DMS79 treated with DMSO at 0.1 percent for 48 hours (cell line): ENCODE data around the gene CA5B.
"Not testable (repeated sequence)": the region's sequence is repeated elsewhere in the genome, so short reads cannot be mapped to it uniquely, and the experiment has no call there.

Experiments used
- DNase-seq: peaks from one replicate; lab custom pipeline; 2025; lab: John Stamatoyannopoulos, UW

CA5B gene, protein sequence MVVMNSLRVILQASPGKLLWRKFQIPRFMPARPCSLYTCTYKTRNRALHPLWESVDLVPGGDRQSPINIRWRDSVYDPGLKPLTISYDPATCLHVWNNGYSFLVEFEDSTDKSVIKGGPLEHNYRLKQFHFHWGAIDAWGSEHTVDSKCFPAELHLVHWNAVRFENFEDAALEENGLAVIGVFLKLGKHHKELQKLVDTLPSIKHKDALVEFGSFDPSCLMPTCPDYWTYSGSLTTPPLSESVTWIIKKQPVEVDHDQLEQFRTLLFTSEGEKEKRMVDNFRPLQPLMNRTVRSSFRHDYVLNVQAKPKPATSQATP

GRCh38 chrX:15737959-15738902, at the start of gene CA5B:
Gene CA5B (plus strand): TSS chrX:15738270. CDS start chrX:15750024, 11,754 bp downstream.
- no peak for DNase-seq

DNA sequence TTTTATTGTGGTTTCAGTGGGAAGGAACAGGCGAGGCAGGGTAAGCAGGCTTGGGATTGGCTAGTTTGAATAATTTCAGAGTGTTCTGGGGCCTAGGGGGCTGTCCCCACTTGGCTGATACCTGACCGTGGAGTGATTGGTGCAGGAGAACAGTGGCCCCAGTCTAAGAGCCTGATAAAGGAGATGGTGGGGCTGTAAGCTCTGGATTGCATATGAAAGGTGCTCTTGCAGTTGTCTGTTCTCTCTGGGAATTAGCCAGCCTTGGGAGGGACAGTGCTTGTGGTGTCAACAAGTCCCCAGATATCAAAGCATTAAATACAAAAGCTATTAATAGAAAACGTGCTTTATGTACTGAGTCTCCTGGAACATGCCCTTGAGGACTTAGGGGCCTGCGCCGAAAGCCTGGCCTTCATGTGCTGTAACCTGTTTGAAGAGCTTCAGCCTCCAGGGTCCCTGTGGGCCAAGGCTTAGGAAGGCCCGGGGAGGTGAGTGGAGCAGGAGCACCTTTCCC, 43.1 kb upstream of the CA5B start:
- no peak for DNase-seq

DNA sequence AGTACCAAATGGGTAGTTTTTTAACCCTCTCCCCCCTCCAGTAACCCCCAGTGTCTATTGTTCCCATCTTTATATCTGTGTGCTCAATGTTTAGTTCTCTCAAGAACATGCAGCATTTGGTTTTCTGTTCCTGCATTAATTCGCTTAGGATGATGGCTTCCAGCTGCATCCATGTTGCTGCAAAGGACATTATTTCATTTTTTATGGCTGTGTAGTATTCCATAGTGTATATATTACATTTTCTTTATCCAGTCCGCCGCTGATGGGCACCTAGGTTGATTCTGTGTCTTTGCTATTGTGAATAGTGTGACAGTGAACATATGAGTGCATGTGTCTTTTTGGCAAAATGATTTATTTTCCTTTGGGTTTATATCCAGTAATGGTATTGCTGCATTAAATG, 41.6 kb upstream of the CA5B start:
- DNase-seq = no peak

DNA sequence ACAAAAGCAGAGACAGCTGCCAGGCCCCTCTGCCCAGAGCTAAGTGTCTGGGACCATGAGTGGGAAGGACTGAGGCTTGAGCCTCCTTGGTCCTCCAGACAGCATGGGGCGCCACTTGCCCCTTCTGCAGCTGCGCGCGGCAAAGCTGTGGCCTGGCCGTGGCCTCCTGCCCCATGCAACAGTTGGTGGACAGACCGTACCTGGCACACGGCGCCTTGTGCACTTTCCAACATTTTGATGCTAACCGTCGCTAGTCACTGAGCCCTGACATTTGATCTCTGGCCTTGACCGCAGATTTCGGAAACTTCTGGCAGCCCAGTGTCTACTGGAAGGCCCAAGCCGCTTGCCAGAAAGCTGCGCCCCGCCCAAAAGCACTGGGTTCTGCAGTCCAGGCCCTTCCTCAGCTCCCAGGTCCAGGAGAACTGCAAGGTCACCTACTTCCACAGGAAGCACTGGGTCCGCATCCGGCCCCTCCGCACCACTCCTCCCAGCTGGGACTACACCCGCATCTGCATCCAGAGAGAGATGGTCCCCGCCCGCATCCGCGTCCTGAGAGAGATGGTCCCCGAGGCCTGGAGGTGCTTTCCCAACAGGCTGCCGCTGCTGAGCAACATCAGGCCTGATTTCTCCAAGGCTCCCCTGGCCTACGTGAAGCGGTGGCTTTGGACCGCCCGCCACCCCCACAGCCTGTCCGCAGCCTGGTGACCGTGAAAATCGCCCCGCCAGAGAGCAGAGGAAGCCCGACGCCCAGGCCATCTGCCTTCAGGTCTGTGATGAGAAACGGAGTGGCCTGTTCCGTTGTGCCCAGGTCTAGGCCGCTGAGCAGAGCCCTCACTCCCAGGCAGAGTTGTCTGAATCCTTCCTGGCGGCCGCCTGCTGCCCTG, 35.3 kb upstream of the CA5B start:
- DNase-seq = no peak

- not testable (repeated sequence) for DNase-seq
Observed at GRCh38 chrX:15703809-15704208, 34.3 kb upstream of the CA5B start.

- DNase-seq = not testable (repeated sequence)
Observed at GRCh38 chrX:15704273-15704672, 33.8 kb upstream of the CA5B start.

- DNase-seq = no peak
Observed at GRCh38 chrX:15714529-15714928, 23.5 kb upstream of the CA5B start.

DNA sequence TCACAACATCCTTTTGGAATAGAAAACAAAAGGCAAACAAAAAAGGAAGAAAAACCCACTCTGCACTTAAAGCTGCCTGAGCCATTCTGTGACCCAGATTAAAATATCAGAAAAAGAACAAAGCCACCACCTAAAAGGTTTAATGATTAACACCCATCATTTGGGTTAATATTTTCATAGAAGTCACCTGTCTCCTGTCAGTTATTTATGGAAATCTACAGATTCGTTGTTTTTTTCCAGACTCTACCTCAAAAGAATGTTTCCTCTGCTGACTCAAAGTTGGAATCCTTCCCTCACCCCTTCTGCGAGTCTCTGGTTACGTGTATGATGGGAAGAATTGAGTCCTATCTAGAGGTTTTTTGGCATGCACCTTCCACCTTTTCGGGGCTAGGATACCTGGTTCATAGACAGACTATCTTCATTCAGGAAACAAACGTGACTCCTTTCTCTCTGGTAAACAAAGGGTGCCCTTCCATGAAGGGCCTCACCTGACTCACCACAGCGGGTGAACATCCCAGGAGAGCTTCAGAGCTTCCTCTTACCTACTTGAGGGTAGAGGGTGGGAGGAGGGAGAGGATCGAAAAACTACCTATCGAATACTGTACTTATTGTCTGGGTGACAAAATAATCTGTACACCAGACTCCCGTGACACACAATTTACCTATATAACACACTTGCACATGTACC, 19.6 kb upstream of the CA5B start:
- no peak for DNase-seq

- no peak for DNase-seq
Observed at GRCh38 chrX:15719324-15719968, 18.6 kb upstream of the CA5B start.

- no peak for DNase-seq
Observed at GRCh38 chrX:15721911-15722310, 16.2 kb upstream of the CA5B start.

- no peak for DNase-seq
Observed at GRCh38 chrX:15723887-15724517, 14.1 kb upstream of the CA5B start.

DNA sequence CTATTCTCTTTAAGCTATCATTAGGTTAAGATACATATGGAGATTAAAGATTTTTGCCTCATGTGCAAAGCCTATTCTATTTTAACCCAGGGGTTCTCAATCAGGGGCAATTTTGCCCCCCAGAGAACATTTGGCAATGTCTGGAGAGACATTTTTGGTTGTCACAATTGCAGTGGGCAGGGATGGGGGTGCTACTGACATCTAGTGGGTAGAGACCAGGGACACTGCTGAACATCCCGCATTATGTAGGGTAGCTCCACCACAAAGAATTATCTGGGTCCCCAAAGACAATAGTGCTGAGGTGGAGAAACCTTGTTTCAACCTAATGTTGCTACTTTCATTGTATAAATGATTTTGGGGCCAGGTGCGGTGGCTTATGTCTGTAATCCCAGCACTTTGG, 13.2 kb upstream of the CA5B start:
- no peak for DNase-seq

DNA sequence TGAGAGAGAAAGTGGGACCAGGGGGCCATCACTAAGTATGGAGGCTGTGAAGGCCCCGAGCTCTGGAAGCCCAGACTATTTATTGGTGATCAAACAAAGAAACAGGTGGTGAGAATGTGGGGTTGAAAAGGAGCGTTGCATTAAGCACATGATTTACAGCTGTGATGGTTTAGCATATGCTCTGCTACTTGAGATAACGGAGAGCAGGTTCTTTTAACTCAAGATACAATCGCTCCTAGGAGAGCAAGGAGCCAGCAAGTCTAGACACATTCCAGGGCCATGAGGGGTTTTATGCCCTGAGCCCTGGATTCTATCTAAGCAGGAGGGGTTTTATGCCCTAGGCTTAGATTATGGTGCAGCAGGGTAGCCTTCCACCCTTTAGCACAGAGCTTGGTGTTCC, 6.7 kb upstream of the CA5B start:
- DNase-seq = not testable (repeated sequence)

GRCh38 chrX:15737190-15737958, 696 bp upstream of the CA5B start:
- DNase-seq = no peak

DNA sequence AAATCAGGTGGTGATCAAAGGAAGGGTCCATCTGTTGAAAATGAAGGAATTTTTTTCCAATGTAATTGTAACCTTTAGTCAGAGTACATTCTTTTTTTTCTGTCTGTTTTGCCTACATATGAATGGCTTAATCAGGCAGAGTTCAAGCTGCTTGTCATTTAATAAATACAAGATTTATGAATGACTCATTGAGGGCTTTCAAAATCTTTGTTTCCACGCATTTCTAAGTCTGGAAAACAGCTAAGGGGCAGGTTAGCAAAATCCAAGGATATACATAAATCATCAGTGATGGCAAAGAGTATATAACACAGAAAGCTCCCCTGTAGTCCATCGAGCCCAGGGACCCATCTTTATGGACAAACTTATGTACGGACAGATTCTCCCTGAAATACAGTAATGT, 1.8 kb downstream of the CA5B start:
- no peak for DNase-seq

GRCh38 chrX:15744181-15744867, 6.3 kb downstream of the CA5B start:
- no peak for DNase-seq

DNA sequence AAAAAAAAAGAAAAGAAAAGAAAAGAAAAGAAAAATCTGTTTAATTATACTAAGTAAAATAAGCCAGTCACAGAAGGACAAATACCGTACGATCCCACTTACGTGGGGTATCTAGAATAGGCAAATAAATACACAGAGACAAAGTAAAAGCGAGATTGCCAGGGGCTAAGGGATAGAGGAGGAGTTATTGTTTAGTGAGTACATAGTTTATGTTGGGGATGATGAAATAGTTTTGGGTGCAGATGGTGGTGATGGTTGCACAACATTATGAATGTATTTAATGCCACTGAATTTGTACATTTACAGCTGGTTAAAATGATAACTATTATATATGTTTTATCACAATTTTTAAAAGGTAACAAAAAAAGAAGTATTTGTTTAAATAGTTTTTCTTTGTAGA, 7.1 kb downstream of the CA5B start:
- DNase-seq = no peak

DNA sequence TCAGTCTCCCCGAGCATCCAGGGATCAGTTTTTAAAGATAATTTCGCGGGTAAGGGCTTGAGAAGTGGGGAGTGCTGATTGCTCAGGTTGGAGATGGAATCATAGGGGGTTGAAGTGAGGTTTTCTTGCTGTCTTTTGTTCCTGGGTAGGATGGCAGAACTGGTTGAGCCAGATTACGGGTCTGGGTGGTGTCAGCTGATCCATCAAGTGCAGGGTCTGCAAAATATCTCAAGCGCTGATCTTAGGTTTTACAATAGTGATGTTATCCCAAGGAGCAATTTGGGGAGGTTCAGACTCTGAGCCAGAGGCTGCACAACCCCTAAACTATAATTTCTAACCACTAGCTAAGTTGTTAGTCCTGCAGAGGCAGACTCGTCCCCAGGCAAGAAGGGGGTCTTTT, 8.6 kb downstream of the CA5B start:
- DNase-seq = not testable (repeated sequence)

GRCh38 chrX:15747626-15748173, 9.6 kb downstream of the CA5B start:
- no peak for DNase-seq
